ENCODE measurements around the gene CYP4F8.
A peak's percentile ranks its signal among the peaks of the same experiment; 100 is the strongest.
"Not testable (repeated sequence)": the region's sequence is repeated elsewhere in the genome, so short reads cannot be mapped to it uniquely, and the experiment has no call there.

The CYP4F8 gene

GRCh38 chr19:15614507-15615379, at the start of gene CYP4F8:
Gene CYP4F8 (plus strand): TSS chr19:15615218. CDS start chr19:15615617, 399 bp downstream.
- DNase-seq = no peak

DNA sequence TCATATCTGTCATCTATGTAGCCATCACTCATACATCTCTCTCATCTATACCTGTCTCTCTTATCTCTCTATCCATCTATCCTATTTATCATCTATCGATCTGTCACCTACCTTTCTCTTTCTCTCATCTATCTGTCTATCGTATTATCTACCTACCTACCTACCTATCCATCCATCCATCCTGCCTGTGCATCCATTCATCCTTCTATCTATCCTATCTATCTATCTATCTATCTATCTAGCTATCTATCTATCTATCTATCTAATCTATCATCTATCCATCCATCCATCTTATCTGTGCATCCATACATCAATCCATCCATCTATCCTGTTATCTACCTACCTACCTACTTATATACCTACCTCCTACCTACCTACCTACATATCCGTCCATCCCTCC, 44.6 kb upstream of the CYP4F8 start:
- DNase-seq = no peak

DNA sequence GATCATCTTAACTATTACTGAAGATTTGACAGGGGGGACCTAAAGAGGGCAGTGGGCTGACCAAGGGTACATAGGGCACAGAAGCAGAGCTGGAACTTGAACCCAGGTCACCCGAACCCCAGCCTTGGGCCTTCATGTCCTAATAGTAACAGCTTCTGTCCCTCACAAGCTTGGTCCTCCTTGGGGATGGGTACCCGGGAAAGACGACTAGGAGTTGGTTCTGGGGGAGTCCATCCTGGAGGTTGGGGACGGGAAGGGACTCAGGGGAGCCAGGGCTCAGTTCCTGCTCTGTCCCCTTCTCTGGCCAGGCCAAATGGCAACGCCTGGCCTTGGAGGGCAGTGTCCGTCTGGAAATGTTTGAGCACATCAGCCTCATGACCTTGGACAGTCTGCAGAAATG, 39.6 kb upstream of the CYP4F8 start:
- no peak for DNase-seq

DNA sequence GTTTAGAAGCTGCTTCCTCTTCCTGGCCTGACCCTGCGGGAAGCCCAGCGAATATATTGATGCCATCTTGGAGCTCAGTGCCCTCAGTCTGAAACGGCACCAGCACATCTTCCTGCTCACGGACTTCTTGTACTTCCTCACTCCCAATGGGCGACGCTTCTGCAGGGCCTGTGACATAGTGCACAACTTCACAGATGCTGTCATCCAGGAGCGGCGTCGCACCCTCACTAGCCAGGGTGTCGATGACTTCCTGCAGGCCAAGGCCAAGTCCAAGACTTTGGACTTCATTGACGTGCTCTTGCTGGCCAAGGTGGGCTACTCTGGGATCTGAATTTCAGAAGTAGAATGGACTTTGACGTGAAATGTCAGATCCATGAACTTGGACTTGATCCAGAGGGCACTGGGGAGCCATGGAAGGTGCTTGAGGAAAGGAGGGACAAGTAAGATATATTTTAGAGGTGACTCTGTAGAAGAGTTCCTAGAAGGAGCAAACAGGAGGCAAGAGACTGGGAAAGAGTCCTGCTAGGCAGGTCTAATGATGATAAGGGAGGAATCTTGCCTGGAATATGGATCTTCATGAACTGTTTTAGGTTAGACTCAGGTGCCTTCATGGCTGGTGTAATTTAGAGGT, 38.4 kb upstream of the CYP4F8 start:
- no peak for DNase-seq

DNA sequence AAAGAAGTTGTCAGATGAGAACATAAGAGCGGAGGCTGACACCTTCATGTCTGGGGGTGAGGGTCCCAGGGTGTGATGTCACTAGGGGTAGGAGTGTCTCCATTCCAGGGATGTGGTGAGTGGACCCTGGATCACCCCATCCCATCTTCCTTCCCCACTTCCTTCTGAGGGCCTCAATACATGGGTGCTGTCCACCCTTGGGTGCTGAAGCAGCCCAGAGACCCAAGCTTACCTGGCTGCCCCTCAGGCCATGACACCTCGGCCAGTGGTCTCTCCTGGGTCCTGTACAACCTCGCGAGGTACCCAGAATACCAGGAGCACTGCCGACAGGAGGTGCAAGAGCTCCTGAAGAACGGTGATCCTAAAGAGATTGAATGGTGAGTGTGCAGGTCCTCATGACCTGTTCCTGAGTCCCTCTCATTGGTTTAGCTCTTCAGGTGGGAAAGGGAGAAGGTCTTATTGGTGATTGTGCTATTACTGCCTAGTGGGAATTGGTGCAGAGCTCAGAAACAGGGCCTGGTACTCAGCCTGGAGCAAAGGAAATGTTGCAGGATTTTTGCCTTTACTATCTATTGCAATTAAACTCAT, 37.7 kb upstream of the CYP4F8 start:
- no peak for DNase-seq

DNA sequence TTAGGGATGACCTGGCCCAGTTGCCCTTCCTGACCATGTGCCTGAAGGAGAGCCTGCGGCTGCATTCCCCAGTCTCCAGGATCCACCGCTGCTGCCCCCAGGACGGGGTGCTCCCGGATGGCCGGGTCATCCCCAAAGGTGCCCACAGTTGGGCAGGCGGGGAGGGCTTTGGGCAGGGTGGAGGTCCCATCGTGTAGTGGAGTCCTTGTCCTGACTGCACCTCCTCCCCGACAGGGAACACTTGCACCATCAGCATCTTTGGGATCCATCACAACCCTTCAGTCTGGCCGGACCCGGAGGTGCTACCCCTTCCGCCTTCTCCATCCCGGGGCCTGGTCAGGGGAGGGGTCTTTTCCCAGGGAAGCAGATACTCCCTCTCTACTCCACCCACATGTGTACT, 31.7 kb upstream of the CYP4F8 start:
- no peak for DNase-seq

DNA sequence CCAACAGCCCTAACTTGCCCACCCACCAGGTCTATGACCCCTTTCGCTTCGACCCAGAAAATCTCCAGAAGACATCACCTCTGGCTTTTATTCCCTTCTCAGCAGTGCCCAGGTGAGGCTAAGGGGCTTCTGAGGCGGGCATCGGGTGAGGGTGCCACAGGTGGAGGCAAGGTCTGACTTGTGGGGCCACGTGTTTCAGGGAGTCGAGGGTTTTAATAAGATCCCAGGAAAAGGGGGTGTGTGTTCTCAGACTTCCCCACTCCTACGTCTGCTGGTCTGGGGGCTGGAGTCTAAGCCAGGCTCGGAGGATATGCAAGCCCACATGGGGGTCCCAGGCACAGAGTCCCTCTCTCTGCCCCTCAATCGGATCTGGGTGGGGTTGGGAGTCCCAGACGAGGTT, 30.9 kb upstream of the CYP4F8 start:
- DNase-seq = no peak

DNA sequence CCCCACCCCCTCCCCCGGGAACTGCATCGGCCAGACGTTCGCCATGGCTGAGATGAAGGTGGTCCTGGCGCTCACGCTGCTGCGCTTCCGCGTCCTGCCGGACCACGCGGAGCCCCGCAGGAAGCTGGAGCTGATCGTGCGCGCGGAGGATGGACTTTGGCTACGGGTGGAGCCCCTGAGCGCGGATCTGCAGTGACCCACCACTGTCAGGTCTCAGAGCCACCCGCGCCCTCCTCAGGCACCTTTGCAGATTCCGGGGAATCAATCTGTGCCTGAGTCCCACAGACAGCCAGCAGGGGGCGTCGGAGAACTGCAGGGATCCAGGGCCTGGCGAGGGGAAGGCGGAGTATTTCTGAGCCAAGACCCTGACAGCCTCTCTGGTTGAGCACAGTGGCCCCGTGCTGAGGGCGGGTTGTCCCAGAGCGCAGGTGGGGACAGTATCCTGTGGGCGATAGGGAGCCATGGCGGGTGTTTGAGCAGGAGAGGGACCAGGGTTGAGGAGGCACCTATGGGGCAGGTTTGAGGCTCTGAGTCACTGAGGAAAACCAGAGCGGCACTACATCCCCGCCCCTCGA, 30.4 kb upstream of the CYP4F8 start:
- peak; percentile 72 for DNase-seq

- peak; percentile 71 for DNase-seq
Measured at GRCh38 chr19:15587663-15588062, 27.4 kb upstream of the CYP4F8 start.

DNA sequence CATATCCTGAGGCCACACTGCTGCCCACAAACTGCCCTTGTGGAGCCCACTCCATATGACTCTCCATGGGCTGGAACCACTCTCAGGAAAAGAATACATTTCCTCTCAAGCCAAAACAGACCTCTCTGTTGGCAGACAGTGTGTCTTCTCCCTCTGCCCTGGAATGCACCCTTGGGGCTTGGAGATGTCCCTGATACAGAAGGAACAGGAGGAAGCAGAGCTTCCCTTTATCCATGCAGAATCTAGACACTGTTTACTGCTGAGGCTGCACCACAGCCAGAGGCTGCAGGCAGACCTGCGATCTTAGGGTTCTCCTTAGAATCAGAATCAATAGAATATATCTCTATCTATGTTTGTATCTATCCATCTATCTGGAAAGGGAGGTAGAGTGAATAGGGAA, 26.8 kb upstream of the CYP4F8 start:
- DNase-seq = no peak

GRCh38 chr19:15589760-15590451, 25.1 kb upstream of the CYP4F8 start:
- DNase-seq = no peak

GRCh38 chr19:15591796-15592195, 23.2 kb upstream of the CYP4F8 start:
- DNase-seq = no peak

- DNase-seq = not testable (repeated sequence)
Measured at GRCh38 chr19:15592506-15592905, 22.5 kb upstream of the CYP4F8 start.

DNA sequence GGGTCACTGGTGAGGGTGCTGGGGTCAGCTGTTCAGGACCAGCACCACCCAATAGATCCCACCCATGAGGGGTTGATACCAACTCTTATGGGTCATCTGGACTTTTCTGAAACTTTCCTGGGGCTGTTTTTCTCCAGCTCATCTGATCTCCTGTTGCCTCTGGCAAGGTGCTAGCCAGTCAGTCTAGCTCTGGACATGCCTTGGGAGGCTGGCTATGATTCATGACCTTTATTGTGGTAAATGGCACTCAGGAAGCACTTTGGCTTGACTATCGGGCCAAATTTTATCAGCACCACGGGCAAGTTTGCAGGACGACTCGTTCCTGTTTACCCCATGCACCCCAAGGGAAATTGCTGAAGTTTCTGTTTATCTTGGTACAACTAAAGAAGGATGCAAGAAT, 21.3 kb upstream of the CYP4F8 start:
- DNase-seq = not testable (repeated sequence)

- DNase-seq = no peak
Measured at GRCh38 chr19:15595069-15595468, 19.9 kb upstream of the CYP4F8 start.

- not testable (repeated sequence) for DNase-seq
Measured at GRCh38 chr19:15607978-15608925, 6.8 kb upstream of the CYP4F8 start.

GRCh38 chr19:15609261-15609660, 5.8 kb upstream of the CYP4F8 start:
- no peak for DNase-seq

DNA sequence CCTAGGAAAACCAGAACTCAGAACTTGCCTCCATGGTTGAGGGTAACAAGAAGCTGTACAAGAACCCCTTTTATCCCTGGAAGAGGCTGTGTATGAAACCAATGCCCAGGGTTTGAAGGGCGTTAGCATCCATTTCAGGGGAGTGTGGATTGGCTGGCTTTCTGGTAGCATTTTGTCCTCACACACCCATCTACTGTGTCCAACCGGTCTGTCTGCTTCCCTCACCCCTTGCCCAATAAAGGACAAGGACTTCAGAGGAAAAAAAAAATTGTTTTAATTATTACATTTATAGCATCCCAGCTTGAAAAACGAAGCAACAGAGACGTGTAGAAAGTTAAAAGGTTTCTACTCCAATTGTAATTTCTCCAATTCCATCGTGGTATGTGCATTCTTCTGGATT, 2.7 kb upstream of the CYP4F8 start:
- no peak for DNase-seq

- no peak for DNase-seq
Measured at GRCh38 chr19:15613338-15613737, 1.7 kb upstream of the CYP4F8 start.

- DNase-seq = no peak
Measured at GRCh38 chr19:15615526-15615925, 508 bp downstream of the CYP4F8 start.

DNA sequence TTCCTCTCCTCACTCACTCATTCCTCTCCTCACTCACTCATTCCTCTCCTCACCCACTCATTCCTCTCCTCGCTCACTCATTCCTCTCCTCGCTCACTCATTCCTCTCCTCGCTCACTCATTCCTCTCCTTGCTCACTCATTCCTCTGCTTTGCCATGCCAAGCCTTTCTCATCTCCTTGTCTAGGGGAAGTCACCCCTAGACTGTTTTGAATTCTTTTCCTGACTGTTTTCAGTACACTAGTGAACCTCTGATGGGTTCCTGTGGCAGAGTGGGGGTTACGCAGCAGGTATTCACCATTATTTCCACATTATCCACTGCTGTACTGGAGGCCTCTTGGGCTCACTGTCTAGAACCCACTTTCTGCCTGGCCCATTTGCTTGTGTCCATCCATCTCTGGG, 1.2 kb downstream of the CYP4F8 start:
- no peak for DNase-seq

Data from CD4-positive, alpha-beta T cell treated with Interleukin-15 for 1 hour (primary cell).